Measurements from ENCODE around the gene PITPNM3. TPM values are rescaled to one million over a fixed set of nuclear protein-coding genes. Genes with fewer than 3 reads are reported as not detected.

The PITPNM3 gene
- total RNA-seq, 1 experiment from 2014 or later = 0.44 TPM

DNA sequence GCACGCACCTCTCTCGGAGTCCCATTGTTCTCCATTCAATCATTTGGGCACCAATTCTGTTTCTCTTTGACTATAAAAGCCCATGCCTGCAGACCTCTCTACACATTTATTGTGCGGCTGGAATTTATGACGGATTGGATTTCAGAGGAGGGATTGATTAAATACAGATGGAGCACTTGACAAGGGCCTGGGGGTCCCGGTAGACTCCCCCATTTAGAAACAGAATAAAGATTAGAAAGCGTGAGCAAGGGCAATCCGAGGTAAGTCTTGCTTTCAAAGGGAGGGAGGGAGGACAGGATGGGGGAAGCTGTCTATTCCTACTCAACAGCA, 15.1 kb upstream of the PITPNM3 start:
- in situ Hi-C loops (cut with HindIII; ENCODE audit: low pct_unique_long_range_greater_than_20kb, low sequenced_read_pairs) (no loop called here), intact Hi-C loops (cut with micrococcal nuclease; ENCODE audit: unreplicated experiment) (no loop called here)
- no peaks in the 10 kb centered on the region for H3K27me3 ChIP-seq (ENCODE audit: control insufficient read depth, insufficient read depth, low read length)
- H3K4me3 ChIP-seq (ENCODE audit: low read depth in 2 of 2, low read length in 2 of 2) = no peak overlapping the region
- H3K4me1 ChIP-seq (ENCODE audit: control insufficient read depth, insufficient read depth, low read length) = no peaks in the 10 kb centered on the region
- BruUV-seq (replicated peaks) = no TSS peak
- TF ChIP-seq, protein P1, sequence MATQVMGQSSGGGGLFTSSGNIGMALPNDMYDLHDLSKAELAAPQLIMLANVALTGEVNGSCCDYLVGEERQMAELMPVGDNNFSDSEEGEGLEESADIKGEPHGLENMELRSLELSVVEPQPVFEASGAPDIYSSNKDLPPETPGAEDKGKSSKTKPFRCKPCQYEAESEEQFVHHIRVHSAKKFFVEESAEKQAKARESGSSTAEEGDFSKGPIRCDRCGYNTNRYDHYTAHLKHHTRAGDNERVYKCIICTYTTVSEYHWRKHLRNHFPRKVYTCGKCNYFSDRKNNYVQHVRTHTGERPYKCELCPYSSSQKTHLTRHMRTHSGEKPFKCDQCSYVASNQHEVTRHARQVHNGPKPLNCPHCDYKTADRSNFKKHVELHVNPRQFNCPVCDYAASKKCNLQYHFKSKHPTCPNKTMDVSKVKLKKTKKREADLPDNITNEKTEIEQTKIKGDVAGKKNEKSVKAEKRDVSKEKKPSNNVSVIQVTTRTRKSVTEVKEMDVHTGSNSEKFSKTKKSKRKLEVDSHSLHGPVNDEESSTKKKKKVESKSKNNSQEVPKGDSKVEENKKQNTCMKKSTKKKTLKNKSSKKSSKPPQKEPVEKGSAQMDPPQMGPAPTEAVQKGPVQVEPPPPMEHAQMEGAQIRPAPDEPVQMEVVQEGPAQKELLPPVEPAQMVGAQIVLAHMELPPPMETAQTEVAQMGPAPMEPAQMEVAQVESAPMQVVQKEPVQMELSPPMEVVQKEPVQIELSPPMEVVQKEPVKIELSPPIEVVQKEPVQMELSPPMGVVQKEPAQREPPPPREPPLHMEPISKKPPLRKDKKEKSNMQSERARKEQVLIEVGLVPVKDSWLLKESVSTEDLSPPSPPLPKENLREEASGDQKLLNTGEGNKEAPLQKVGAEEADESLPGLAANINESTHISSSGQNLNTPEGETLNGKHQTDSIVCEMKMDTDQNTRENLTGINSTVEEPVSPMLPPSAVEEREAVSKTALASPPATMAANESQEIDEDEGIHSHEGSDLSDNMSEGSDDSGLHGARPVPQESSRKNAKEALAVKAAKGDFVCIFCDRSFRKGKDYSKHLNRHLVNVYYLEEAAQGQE (IDR thresholded peaks at IDR 0.05; ENCODE audit: insufficient read depth in 1 of 2, low read depth in 2 of 2, low read length in 1 of 2) = no peak
- TF ChIP-seq POLR2AphosphoS5 (IDR thresholded peaks at IDR 0.05; ENCODE audit: low read depth, low read length) (no peak), TCF7L2 (IDR thresholded peaks at IDR 0.05; ENCODE audit: low read depth, low read length) (no peak), SIN3A (IDR thresholded peaks at IDR 0.05; ENCODE audit: borderline replicate concordance, insufficient read depth, low read depth, low read length) (no peak)
- TF ChIP-seq, protein P2, sequence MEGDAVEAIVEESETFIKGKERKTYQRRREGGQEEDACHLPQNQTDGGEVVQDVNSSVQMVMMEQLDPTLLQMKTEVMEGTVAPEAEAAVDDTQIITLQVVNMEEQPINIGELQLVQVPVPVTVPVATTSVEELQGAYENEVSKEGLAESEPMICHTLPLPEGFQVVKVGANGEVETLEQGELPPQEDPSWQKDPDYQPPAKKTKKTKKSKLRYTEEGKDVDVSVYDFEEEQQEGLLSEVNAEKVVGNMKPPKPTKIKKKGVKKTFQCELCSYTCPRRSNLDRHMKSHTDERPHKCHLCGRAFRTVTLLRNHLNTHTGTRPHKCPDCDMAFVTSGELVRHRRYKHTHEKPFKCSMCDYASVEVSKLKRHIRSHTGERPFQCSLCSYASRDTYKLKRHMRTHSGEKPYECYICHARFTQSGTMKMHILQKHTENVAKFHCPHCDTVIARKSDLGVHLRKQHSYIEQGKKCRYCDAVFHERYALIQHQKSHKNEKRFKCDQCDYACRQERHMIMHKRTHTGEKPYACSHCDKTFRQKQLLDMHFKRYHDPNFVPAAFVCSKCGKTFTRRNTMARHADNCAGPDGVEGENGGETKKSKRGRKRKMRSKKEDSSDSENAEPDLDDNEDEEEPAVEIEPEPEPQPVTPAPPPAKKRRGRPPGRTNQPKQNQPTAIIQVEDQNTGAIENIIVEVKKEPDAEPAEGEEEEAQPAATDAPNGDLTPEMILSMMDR (IDR thresholded peaks at IDR 0.05) = no peak
- no peaks in the 10 kb centered on the region for H3K36me3 ChIP-seq (ENCODE audit: control insufficient read depth, insufficient read depth, low read length)
- ChIA-PET POLR2A (no interaction called here), CTCF (no interaction called here)
- no peak overlapping the region for H3K27ac ChIP-seq (ENCODE audit: low read length)
- no peaks in the 10 kb centered on the region for H3K9me3 ChIP-seq (ENCODE audit: control insufficient read depth, insufficient read depth, low read depth, low read length)
- no peak for DNase-seq (ENCODE audit: low read depth, low spot score)
- no peak for ATAC-seq

- in situ Hi-C loops (cut with HindIII; ENCODE audit: low pct_unique_long_range_greater_than_20kb, low sequenced_read_pairs) (no loop called here), intact Hi-C loops (cut with micrococcal nuclease; ENCODE audit: unreplicated experiment) (no loop called here)
- no peaks in the 10 kb centered on the region for H3K9me3 ChIP-seq (ENCODE audit: control insufficient read depth, insufficient read depth, low read depth, low read length)
- H3K4me3 ChIP-seq (ENCODE audit: low read depth in 2 of 2, low read length in 2 of 2) = no peak overlapping the region
- H3K36me3 ChIP-seq (ENCODE audit: control insufficient read depth, insufficient read depth, low read length) = no peaks in the 10 kb centered on the region
- BruUV-seq (replicated peaks) = no TSS peak
- ATAC-seq (no peak), DNase-seq (ENCODE audit: low read depth, low spot score) (no peak)
- ChIA-PET CTCF (no interaction called here), POLR2A (no interaction called here)
- H3K27ac ChIP-seq (ENCODE audit: low read length) = no peak overlapping the region
- TF ChIP-seq, protein P1 (IDR thresholded peaks at IDR 0.05; ENCODE audit: insufficient read depth in 1 of 2, low read depth in 2 of 2, low read length in 1 of 2) = no peak
- TF ChIP-seq, protein P2 (IDR thresholded peaks at IDR 0.05) = no peak
- TF ChIP-seq TCF7L2 (IDR thresholded peaks at IDR 0.05; ENCODE audit: low read depth, low read length) (no peak), POLR2AphosphoS5 (IDR thresholded peaks at IDR 0.05; ENCODE audit: low read depth, low read length) (no peak), SIN3A (IDR thresholded peaks at IDR 0.05; ENCODE audit: borderline replicate concordance, insufficient read depth, low read depth, low read length) (no peak)
- no peaks in the 10 kb centered on the region for H3K4me1 ChIP-seq (ENCODE audit: control insufficient read depth, insufficient read depth, low read length)
- H3K27me3 ChIP-seq (ENCODE audit: control insufficient read depth, insufficient read depth, low read length) = no peaks in the 10 kb centered on the region
Measured at GRCh38 chr17:6570731-6571451, 14.5 kb upstream of the PITPNM3 start.
